ENCODE measurements around the gene SSBP4.

DNA sequence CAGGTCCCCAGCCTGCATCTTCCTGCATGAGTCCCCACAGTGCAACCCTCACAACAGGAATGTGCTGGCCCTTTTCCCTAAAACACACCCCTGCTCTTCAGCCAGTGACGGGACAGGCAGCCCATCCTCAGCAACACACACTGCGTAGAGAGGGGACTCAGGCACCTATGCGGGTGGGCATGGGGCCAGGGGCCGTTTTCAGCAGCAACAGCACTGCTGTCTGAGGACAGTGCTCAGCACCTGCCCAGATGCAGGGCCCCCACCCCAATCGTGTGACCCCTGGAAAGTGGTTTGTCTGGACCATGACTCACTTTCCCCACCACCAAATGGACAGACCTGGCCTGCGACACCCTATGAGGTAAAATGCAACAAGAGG lies 46.8 kb downstream of the SSBP4 start:
- no peak for TF ChIP-seq USF2 (IDR thresholded peaks at IDR 0.05)
- no peak for TF ChIP-seq POLR2A (IDR thresholded peaks at IDR 0.05; ENCODE audit: low read length)
- TF ChIP-seq, protein P1, sequence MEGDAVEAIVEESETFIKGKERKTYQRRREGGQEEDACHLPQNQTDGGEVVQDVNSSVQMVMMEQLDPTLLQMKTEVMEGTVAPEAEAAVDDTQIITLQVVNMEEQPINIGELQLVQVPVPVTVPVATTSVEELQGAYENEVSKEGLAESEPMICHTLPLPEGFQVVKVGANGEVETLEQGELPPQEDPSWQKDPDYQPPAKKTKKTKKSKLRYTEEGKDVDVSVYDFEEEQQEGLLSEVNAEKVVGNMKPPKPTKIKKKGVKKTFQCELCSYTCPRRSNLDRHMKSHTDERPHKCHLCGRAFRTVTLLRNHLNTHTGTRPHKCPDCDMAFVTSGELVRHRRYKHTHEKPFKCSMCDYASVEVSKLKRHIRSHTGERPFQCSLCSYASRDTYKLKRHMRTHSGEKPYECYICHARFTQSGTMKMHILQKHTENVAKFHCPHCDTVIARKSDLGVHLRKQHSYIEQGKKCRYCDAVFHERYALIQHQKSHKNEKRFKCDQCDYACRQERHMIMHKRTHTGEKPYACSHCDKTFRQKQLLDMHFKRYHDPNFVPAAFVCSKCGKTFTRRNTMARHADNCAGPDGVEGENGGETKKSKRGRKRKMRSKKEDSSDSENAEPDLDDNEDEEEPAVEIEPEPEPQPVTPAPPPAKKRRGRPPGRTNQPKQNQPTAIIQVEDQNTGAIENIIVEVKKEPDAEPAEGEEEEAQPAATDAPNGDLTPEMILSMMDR (IDR thresholded peaks at IDR 0.05) = no peak
